ENCODE data around the gene ADGRV1.
"Not testable (repeated sequence)": the region's sequence is repeated elsewhere in the genome, so short reads cannot be mapped to it uniquely, and the experiment has no call there.

ADGRV1 gene

DNA sequence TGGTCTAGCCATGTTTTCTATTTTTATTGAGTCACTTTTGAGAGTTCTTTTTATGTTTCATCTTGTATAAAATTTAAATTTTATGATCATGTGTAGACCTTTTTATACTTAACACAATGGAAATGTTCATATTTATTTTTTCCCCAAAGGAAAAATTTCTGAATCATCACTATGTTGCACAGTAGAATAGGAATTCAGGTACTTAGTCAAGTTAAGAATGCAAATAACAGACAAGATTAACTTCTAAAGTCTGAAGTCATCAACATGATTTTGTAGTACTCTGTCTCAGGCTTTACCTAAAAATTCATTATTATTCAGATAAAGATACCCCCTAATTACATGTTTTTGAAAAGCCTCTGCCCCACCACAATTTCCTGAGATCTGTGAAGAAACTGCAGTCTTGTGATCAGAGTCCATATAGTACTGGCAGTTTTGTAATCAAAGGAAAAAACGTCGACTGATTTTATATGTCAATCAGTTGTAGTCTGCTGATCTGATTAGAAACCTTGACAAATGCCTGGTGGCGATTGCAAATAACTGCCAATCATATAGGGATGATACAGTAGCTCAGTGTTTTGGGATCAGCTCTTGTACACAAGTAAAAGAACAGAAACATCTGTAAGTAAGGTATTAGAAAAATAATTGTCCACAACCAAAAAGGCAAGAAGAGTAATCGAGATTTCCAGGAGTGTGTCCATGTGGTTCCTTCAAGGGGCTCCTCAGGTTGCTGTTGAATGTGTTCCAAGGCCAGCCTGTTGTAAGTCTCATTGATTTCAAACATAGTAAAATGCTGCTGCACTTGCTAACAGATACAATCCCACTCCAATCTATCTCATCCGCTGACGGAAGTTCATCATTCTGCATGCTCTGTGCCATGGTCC lies 472.2 kb downstream of the ADGRV1 start:
- no peak for DNase-seq (ENCODE audit: low read depth)

DNA sequence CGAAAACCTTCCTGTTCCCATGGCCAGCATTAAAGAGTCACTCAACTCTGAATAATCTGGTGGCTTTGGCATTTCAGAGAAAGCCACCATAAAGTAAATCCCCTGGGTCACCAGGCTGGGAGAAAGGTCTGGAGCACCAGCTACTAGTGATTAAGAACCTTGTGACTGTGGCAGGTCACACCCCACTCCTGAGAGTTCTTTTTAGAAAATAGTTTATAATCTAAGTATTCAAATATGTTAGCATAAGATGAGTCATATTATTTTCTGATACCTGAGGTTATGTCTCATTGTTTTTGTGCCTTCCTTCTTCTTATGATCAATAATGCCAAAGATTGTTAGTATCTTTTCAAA lies 472.8 kb downstream of the ADGRV1 start:
- DNase-seq (ENCODE audit: low read depth), result no peak

DNA sequence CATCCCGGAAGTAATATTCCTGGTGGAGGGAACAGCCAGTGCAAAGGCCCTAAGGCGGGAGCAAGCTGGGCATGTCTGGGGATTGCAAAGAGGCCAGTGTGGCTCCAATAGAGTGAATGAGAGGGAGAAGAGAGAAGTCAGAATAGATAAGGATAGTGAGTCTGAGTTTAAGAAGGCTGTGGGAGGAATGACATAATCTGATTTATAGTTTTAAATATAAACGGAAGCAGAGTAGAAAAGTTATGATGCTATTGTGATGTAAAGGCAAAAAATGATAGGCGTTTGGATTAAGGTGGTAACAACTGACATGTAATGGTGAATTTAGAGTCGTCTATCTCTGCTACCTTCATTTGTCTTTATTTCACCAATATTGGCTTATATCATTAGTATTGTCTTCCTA lies 473.5 kb downstream of the ADGRV1 start:
- no peak for DNase-seq (ENCODE audit: low read depth)

DNA sequence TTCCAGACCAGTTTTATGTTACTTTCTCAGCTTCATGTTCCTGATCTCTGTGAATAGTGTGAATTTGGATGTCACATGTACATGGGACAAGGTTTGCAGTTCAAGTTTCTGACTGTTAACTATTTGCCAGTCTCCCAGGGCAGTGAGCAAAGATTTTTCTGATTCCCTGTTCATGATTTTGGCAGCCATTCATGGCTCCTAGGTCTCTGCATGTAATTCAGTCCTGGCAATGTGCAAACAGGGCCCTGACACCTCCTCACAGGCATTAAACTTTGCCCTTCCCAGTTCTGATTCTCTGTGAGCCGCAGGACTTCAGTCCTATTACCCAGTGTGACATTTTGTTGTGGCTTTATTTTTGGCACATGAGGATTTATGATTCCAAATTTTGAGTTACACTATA lies 474.8 kb downstream of the ADGRV1 start:
- no peak for DNase-seq (ENCODE audit: low read depth)

DNA sequence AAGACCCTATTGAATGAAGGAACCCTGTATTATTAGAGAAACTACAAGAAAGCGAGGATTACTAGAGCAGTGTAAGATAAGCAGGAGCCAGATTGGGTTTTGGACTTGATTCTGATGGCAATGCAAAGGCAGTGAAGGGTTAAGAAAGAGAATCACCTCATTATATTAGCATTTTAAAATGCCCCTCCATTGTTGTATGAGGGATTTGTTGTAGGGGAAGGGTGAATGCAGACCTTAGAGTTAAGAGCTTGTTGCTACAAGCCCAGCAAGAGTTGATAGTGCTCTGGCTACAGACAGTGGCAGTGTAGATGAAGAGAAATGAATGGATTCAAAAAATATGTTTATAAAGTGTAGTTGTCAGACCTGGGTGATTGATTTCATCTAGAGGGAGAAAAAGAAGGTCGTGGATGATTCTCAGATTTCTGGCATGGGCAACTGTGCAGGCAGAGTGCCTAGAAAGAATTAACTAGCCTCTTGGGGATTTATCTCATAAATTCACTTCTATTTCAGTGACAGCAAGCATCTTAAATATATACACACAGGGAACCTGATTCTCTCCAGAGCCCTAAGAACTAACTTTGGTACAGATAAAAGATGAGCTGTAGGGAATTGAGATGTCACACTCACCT lies 479.7 kb downstream of the ADGRV1 start:
- no peak for DNase-seq (ENCODE audit: low read depth)

DNA sequence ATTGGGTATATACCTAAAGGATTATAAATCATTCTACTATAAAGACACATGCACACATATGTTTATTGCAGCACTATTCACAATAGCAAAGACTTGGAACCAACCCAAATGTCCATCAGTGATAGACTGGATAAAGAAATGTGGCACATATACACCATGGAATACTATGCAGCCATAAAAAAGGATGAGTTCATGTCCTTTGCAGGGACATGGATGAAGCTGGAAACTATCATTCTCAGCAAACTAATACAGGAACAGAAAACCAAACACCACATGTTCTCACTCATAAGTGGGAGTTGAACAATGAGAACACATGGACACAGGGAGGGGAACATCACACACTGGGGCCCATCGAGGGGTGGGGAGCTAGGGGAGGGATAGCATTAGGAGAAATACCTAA lies 482.5 kb downstream of the ADGRV1 start:
- DNase-seq (ENCODE audit: low read depth), result not testable (repeated sequence)

DNA sequence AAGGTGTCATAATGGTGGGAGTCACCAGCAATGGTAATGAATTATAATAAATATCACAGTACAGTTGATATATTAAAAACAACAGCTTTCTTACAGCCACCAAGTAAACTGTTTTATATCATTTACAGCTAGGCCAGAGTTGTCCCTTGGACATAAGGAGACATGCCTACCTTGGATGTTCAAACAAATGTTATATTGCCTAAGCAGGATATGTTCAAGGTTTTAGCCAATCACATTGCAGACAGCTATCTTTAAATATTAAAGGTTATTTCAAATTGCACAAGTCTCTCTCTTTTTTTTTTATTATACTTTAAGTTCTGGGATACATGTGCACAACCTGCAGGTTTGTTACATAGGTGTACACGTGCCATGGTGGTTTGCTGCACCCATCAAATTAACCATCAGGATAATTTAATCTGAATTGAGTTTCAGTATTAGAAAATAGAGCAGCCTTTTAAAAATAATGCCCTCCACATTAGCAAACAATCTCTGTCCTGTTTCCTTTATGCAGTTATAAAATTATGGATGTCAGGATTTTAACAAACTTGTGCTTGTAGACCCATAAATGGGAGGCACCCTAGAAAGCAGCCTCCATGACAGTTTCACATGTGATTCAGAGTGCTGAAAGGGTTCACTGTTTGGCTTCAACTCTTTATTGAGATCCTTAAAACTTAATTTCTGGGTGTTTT lies 483.8 kb downstream of the ADGRV1 start:
- DNase-seq (ENCODE audit: low read depth), result no peak

DNA sequence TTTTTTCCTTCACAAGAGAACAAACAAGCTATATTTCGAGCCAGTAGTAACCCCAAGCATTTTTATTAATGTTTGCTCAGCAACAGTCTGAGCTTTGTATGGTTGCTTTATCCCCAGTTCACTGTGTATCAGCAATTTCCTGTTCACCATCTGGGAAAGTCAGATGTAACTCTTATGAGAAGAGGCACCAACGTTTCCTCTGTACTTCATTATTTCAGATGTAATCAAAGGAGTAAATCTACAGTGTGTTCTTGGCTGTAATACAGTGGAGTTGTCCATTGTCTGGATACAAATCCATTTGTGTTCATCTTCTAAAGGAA lies 484.3 kb downstream of the ADGRV1 start:
- no peak for DNase-seq (ENCODE audit: low read depth)

DNA sequence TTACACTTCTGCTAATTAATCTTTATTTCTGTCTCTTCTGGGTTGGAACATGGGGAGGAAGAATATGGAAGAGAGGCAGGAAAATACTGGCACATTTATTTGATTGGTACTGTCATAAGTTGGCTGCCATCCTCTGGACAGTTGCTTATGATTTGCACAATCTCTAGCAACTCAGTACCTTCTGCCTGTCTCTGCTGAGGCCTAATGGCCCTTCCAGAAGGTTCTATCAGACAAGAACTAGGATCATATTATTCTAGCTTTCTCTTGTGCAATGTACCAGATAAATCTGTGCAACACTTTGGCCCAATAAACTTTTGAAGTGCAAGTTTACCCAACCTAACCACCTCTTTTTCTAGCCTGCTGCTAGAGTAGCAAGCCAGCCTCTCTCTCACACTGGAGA lies 489.5 kb downstream of the ADGRV1 start:
- DNase-seq (ENCODE audit: low read depth), result no peak

DNA sequence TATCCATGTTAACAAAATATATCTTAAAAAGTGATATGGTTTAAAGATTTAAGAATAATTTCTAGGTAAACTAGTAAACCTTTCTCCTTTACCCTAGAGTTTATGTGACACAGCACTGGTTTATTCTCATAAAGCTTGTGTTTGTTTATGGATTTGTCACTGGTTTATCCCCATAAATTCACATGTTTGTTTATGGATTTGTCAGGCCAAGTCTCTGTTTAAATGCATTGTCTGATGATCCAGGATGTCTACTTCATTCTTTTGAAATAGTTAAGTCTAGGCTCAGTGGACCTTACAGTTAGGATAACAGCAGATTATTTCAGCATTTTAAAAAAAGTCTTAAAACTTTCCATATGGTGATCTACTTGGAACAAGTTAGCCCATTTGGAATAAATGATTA lies 490.5 kb downstream of the ADGRV1 start:
- DNase-seq (ENCODE audit: low read depth), result no peak

DNA sequence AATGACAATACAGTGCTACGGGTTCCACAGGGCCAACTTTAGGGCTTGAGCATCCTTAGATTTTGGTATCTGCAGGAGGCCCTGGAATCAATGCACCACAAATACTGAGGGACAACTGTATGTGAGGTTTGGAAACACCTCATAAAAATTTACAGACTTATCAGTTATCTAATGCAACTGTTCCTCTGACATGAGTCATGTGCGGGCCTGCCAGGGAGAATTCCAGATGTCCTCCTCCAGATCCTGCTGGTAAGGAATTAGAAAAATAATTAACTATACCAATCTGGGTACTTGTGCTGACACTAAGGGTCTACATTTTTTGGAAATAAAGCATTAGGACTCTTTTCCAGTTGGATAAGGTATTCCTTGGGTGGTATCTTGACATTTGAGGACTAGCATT lies 491.2 kb downstream of the ADGRV1 start:
- peak; percentile 40 for DNase-seq (ENCODE audit: low read depth)

DNA sequence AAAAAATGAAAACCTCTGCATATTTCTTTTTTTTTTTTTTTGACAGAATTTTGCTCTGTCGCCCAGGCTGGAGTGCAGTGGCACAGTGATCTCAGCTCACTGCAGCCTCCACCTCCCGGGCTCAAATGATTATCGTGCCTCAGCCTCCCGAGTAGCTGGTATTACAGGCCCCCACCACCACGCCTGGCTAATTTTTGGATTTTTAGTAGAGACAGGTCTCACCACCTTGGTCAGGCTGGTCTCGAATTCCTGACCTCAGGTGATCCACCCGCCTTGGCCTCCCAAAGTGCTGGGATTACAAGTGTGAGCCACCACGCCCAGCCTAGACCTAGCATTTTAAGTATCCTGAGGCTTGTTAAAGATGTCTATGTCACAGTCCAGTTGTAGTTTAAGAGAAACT lies 493.8 kb downstream of the ADGRV1 start:
- DNase-seq (ENCODE audit: low read depth), result not testable (repeated sequence)

DNA sequence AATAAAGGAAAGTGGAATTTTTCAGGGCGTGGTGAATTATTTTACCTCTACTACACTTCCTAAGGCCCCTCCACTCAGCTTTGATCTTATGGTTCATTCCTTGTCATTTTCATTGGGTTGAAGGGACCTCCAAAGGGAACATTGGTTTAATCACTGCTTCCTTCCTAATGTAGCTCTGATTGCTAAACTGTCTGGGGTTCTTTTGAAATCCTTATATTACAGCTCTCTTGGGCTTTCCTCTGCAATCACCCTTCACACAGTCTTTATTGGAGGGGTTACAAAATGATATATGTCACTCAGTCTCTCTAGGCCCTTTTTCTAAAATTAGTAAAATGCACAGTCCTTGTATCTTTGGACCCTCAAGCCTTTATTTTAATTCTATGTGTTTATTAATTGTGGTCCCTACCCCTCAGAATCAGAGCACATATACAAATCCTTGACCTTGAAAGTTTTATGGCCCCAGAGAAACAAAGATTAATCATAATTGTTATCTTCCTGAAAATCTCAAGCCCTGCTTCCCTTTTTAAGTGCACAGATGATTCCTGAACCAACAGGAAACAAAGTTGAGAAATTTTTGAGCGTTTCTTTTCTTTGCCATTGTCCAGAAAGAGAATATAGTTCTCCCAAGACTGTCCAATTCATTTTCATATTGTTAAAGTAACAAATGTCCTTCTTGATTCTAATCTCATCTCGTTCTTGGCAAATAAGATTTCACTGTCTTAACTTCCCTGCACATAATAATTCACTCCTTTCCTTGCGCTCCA lies 494.6 kb downstream of the ADGRV1 start:
- no peak for DNase-seq (ENCODE audit: low read depth)

DNA sequence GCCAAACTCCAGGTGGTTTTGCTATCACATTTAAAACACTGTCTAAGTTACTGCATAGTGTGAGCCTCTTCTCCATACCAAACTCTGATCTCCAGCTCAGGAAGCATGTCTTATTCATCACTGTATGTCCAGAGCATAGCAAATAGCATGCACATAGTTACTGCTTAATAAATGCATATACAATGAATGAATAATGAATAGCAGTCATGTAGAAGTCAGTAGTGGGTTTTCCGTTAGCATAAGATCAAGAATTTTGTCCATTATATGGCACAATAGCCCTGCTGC lies 495.1 kb downstream of the ADGRV1 start:
- DNase-seq (ENCODE audit: low read depth), result no peak

DNA sequence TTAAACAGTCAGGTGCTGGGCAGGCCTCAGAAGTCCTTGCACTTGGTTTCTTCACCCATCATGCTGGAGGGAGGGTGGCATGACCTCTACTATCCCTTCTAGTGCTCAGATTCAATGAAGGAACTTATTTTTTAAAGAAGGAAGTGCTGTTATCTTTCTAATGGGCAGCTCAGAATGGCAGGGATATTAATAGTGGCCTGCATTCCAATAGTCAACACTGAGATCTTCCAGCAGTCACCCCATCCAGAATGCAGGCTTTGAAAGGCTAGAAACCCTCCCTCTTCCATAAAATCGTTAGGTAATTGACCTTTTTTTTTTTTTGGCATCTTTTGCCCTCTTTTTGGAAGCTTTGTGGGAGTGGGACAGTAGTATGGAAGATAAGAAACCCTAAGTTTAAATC lies 499.6 kb downstream of the ADGRV1 start:
- DNase-seq (ENCODE audit: low read depth), result no peak

DNA sequence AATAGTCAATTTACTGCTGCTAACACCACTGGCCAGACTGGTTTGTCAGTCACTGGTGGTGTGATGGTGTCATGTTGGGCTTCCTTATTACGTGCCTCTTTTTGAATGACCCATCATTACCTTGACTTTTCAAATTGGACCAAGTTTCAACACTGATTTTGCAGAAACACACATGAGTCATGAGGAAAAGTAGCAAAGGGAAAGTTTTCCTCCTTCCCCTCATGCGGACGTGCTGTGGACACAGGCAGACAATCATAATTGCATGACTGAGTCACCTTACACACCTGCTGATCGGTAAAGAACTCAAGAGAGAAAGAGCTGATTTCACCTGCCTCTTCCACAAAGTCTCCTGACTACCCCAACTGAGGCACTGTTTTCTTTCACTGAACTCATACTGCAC lies 500.0 kb downstream of the ADGRV1 start:
- DNase-seq (ENCODE audit: low read depth), result no peak

DNA sequence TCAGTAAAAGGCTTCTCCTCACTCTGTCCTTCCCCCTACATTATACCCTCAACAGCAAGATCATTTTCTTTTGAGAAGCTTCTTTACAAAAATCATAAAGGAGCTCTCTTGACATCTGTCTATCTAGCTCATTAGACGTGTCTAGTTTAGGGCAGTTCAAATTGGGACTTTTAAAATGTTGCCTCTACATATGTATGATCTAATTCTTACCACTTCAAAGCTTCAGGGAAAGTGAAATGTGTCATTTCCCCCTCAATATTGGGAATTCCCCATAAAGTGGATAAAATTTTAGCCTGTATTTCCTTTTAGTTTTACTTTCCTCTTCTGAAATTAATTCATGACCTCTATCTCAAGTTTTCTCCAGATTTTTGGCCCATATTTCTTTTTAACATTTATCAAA lies 500.8 kb downstream of the ADGRV1 start:
- DNase-seq (ENCODE audit: low read depth), result no peak

DNA sequence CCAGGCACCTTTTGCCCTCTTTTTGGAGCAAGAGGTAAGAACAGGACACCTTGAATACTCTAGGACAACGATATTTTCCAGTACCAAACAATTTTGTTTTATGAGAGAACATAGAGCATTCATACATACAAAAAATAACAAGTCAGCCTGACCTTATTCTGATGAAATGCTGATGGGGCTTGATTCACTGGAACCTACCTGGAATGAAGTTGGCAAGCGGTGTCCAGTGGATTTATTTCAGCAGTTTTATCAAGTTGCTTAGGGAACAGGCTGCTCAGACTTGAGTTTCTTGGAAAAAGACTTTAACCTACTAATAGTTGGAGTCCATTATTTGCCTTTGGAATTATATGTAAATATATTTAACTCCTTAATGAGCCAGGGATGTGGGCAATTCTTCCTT lies 502.5 kb downstream of the ADGRV1 start:
- DNase-seq (ENCODE audit: low read depth), result no peak

DNA sequence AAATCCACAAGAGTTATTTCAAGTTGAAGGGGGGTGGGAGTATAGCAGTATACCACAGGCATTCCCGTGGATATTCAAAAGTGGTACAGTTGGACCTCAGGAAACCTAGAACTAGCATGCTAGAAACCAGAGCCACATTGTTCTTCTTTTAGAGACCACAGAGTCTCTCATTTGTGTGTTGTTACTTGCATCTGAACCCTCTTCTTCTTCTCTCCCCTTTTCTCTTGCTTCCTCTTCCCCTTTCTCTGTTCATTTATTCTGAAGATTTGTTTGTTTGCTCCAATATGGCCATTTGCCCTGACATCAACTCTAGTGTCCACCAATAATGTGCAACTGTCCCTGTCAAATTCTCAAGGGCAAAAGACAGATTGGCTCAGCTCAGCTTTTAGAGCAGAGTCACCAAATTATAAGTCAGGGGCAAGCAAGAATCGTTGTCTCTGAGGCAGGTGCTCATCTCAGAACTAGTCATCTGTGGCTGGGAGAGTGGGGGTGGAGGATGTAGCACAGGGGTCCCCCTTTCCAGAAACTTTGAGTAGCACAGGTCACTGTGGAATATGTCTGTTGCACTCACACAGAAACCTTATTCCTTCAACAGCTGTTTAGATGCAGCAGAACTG lies 503.5 kb downstream of the ADGRV1 start:
- DNase-seq (ENCODE audit: low read depth), result no peak

DNA sequence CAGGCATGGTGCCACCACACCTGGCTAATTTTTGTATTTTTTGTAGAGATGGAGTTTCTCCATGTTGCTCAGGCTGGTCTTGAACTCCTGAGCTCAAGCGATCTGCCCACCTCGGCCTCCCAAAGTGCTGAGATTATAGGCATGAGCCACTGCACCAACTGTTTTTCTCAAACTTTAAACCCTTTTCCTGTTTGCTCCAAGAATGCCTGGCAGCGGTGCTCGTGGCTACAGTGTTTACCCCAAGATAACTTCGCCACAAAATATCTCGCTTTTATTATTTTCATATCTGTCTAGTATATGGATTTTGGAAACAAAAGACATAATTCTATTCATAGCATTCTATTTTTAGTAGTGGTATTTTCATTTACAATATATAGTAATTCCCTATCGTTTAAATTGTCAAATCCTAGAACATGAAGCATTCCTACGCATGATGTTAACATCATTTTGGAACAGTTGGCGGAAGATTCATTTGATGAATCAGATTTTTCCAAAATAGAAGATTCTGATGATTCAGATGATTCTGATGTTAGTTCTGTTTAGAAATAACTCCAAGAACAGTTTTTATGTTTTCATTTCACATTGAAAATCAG lies 504.6 kb downstream of the ADGRV1 start:
- DNase-seq (ENCODE audit: low read depth), result not testable (repeated sequence)

DNA sequence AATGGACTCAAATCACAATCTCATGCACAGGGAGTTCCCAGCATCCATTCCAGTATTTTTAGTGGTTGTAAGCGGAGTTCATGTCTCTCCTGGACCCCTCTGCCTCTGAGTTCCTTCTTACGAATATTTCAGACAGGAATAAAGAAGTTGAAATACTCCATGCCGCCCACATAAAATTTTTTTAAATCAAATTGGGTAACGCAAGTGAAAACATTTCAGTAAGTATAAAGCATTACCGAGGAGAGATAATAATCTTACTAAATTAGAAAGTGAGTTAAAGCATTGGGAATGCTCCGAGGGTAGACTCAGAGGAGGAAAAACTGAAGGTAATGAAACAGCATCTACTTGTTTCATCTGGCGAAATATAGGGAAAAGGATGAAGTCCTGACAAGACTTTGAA lies 506.9 kb downstream of the ADGRV1 start:
- peak; percentile 2 for DNase-seq (ENCODE audit: low read depth)

DNA sequence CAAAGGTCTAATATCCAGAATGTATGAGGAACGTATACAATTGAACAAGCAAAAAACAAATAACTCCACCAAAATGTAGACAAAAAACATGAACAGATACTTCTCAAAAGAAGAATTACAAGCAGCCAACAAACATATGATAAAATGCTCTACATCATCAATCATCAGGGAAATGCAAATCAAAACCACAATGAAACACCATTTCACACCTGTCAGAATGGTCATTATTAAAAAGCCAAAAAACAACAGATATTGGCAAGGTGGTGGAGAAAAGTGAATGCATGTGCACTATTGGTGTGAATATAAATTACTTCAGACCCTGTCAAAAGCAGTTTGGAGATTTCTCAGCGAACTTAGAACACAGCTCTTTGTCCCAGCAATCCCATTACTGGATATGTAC lies 510.8 kb downstream of the ADGRV1 start:
- DNase-seq (ENCODE audit: low read depth), result no peak

Data from EH (cell line).